ENCODE results near the gene HDAC4.

HDAC4 gene

GRCh38 chr2:239158641-239159475 is 242.0 kb downstream of the HDAC4 start:
- DNase-seq (ENCODE audit: low spot score): no peak
- in situ Hi-C loops (cut with MboI; ENCODE audit: low sequenced_read_pairs, unreplicated experiment): no loop called here
- TF ChIP-seq CTCF (IDR thresholded peaks at IDR 0.05; ENCODE audit: borderline replicate concordance, control extremely low read depth, extremely low read depth, insufficient read depth, missing control alignments): no peak

- TF ChIP-seq CTCF (IDR thresholded peaks at IDR 0.05; ENCODE audit: borderline replicate concordance, control extremely low read depth, extremely low read depth, insufficient read depth, missing control alignments): no peak
- in situ Hi-C loops (cut with MboI; ENCODE audit: low sequenced_read_pairs, unreplicated experiment): no loop called here
- DNase-seq (ENCODE audit: low spot score): no peak
Measured at GRCh38 chr2:239157771-239158170, 243.0 kb downstream of the HDAC4 start.

GRCh38 chr2:239157269-239157668 is 243.6 kb downstream of the HDAC4 start:
- no peak for TF ChIP-seq CTCF (IDR thresholded peaks at IDR 0.05; ENCODE audit: borderline replicate concordance, control extremely low read depth, extremely low read depth, insufficient read depth, missing control alignments)
- in situ Hi-C loops (cut with MboI; ENCODE audit: low sequenced_read_pairs, unreplicated experiment): no loop called here
- no peak for DNase-seq (ENCODE audit: low spot score)

- no peak for DNase-seq (ENCODE audit: low spot score)
- TF ChIP-seq CTCF (IDR thresholded peaks at IDR 0.05; ENCODE audit: borderline replicate concordance, control extremely low read depth, extremely low read depth, insufficient read depth, missing control alignments): no peak
- in situ Hi-C loops (cut with MboI; ENCODE audit: low sequenced_read_pairs, unreplicated experiment): no loop called here
Measured at GRCh38 chr2:239156516-239157265, 244.1 kb downstream of the HDAC4 start.

GRCh38 chr2:239155806-239156480 is 244.9 kb downstream of the HDAC4 start:
- no peak for TF ChIP-seq CTCF (IDR thresholded peaks at IDR 0.05; ENCODE audit: borderline replicate concordance, control extremely low read depth, extremely low read depth, insufficient read depth, missing control alignments)
- in situ Hi-C loops (cut with MboI; ENCODE audit: low sequenced_read_pairs, unreplicated experiment): no loop called here
- DNase-seq (ENCODE audit: low spot score): no peak

GRCh38 chr2:239154971-239155805 is 245.6 kb downstream of the HDAC4 start:
- in situ Hi-C loops (cut with MboI; ENCODE audit: low sequenced_read_pairs, unreplicated experiment): no loop called here
- no peak for DNase-seq (ENCODE audit: low spot score)
- no peak for TF ChIP-seq CTCF (IDR thresholded peaks at IDR 0.05; ENCODE audit: borderline replicate concordance, control extremely low read depth, extremely low read depth, insufficient read depth, missing control alignments)

All from GM13976 (cell line).